Measurements from ENCODE around the gene BUB1B.

- TF ChIP-seq CTCF (conservative IDR thresholded peaks at IDR 0.05 in 1 of 2, IDR thresholded peaks at IDR 0.05 in 1 of 2; ENCODE audit: extremely low read depth in 1 of 2, insufficient read depth in 1 of 2, low read depth in 1 of 2, low read length in 2 of 2) (no peak), EZH2 (IDR thresholded peaks at IDR 0.05; ENCODE audit: borderline replicate concordance, low read length) (no peak)
Measured at GRCh38 chr15:40149339-40149738, 11.5 kb upstream of the BUB1B start.

Data from mammary epithelial cell (primary cell).